HG03159 (cell line): ENCODE measurements around the gene BRD3OS.

ENCODE experiments used
- ATAC-seq: cut with Tn5 transposase; IDR thresholded peaks from one replicate; pipeline ENCODE4 v1.9.1; 2021; ENCODE audit warnings: mild to moderate bottlenecking, moderate library complexity; ENCODE audit not compliant: unreplicated experiment

BRD3OS gene

GRCh38 chr9:134003237-134003636 lies 22.0 kb upstream of the BRD3OS start:
- ATAC-seq, result no peak

DNA sequence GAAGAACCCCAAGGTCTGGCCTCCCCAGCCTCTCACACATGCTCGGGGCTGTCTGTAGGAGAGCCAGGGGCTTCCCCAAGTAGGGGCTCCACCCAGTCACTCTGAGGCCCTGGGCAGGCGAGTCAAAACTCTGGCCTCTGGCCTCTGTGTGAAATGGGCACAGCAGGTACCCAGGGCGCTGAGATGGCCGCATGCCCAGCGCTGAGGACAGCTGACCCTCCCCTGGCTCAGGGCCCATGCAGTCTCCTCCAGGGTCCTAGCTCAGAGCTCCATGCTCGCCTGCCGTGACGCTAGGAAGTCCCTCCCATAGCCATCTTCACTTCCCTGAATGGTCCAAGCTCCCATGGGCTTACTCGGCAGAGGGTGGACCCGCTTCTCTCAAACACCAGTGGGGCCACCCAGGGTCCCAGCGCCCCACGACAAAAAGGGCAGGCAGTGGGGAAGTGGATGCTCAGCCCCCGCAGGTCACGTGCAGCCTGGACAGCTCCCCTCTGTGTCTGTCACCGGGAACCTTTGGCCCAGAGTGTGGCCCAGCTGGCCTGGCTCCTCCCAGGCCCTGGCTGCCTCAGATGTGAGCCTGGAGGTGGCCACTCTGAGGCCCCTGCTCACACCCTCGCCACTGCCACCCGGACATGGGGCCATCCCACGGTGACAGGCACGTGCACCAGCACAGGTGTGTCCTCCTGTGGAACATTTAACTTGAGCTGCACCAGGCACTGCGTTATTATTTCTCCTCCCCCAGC lies 21.0 kb upstream of the BRD3OS start:
- no peak for ATAC-seq

GRCh38 chr9:134004881-134005280 lies 20.4 kb upstream of the BRD3OS start:
- no peak for ATAC-seq

- ATAC-seq, result no peak
Observed at GRCh38 chr9:134005381-134005780, 19.9 kb upstream of the BRD3OS start.

GRCh38 chr9:134007150-134007549 lies 18.1 kb upstream of the BRD3OS start:
- no peak for ATAC-seq

- no peak for ATAC-seq
Observed at GRCh38 chr9:134007571-134007970, 17.7 kb upstream of the BRD3OS start.

DNA sequence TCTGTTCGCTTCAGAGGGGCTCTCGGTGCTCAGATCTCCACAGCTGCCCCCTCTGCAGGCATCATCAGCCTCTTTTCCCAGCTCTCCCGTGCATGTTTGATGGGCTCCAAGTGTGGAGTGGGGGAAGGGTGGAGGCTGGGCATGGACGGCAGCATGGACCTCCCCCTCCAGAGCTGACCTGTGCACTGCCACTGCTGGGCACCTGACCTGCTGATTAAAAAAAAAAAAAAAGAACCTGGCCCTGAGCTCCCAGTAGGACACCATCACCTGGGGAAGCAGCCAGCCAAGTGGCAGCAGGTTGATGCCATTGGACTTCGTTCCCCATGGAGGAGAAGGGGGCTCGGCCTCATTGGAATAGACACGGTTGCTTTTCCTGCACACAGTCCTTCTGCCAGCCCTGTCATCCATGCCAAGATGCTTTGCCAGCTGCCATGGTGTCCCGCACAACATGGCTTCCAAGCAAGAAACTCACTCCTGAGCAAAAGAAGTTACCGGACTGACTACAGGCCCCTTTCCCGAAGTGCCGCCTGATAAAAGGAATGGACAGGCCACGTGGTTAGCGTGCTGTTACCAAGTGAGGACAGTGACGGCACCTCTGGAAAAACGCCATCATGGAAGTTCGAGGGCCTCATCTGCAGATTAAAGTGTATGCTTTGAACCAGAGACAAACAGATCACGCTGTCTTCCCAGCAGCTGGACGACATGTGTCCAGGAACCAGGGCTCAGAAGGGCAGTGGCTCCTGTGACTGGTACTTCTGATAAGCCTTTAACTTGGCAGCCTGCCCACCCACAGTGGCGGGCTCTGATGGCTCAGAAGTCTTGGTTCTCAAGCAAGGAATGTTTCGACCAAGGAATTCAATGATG lies 14.7 kb upstream of the BRD3OS start:
- no peak for ATAC-seq

GRCh38 chr9:134011401-134011800 lies 13.9 kb upstream of the BRD3OS start:
- no peak for ATAC-seq

GRCh38 chr9:134014946-134015345 lies 10.3 kb upstream of the BRD3OS start:
- no peak for ATAC-seq

DNA sequence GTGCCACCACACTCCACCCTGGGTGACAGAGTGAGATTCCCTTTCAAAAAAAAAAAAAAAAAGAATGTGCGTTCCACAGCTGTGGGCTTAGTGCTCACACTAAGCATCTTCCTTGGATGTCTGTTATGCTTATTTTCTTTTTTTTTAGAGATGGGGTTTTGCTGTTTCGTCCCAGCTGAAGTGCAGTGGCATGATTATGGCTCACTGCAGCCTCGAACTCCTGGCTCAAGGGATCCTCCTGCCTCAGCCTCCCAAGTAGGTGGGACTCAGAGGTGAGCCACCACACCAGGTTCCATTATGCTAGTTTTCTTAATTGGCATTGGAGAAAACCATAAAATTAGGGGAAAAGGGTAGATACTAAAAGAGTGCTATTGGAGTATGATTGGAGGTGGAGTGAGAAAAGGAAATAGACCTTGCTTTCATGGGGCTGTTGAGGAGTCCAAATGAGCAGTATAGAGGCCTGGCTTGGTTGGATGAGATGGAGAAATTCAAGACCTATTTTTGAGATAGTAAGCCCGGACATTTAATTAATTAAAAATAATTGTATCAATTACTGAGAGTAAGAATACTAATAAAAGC lies 978 bp upstream of the BRD3OS start:
- no peak for ATAC-seq

GRCh38 chr9:134025606-134026541 lies 593 bp downstream of the BRD3OS start:
- peak; percentile 38 for ATAC-seq

- no peak for ATAC-seq
Observed at GRCh38 chr9:134026581-134026980, 1.3 kb downstream of the BRD3OS start.

GRCh38 chr9:134026981-134027380 lies 1.7 kb downstream of the BRD3OS start:
- no peak for ATAC-seq

GRCh38 chr9:134027561-134027960 lies 2.3 kb downstream of the BRD3OS start:
- ATAC-seq, result no peak

- no peak for ATAC-seq
Observed at GRCh38 chr9:134028076-134028475, 2.8 kb downstream of the BRD3OS start.

DNA sequence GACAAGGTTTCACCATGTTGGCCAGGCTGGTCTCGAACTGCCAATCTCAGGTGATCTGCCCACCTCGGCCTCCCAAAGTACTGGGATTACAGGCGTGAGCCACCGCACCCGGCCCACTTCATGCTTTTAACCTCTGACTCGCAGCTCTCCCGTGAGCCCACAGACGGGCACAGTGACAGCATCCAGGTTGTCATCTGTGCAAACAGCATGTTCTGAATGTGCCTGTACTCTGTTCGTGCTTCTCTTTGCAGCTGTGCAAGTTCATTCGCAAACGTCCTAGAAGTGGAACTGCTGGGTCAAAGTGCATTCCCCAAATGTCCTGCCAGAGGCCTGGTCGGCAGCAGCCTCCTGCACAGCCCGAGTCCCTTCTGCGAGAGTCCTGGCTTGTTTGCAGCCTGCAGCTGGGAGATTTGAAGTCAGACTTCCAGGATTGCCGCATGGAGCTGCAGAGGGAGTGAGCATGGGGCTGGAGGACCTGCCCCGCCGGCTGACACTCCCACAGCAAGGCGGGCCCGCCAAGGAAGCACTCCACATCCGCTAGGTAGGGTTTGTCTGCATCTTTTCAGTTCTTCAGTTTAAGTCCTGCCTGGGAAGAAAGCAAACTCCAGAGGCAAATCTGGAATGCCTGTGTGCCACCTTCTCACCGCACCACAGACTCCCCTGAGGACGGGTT lies 3.4 kb downstream of the BRD3OS start:
- no peak for ATAC-seq

DNA sequence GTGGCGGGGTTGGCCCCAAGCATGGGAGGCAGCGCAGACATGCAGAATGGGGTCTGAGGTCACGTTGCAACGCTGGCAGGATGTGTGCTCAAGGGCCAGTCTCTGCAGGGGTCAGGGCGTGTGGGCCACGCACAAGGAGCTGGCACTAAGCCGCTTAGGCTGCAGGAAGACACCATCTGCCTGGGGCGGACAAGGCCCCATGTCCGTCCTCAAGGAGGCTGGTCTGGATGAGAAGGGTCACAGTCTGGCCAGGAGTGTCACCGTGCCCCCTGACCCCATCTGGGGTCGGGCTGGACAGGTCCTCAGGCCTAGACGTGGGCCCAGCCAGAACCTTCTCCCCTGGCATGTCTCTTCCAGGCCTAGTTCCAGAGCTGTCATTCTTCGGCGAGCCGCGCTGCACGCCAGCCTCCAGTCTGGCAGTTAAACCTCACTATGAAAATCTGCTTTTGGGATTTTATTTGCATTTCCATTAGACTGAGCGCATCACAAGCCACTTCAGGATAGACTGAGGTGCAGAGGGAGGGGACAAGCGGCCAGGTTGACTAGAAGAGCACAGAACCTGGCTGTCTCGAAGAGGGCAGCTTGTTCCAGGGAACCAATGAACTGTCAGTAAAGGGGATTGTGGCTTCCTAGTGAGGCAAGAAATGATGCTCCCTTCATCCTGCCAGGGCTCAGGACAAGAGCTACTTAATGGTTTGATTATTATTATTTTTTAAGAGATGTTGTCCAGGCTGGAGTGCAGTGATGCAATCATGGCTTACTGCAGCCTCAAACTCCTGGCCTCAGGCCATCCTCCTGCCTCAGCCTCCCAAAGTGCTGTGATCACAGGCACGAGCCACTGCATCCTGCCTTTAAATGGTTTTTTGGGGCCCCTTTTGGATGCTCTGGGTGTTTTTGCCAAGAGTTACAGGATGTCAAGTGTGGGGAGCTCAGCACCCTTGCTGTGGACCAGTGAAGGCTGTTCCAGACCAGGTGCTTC lies 4.3 kb downstream of the BRD3OS start:
- no peak for ATAC-seq

DNA sequence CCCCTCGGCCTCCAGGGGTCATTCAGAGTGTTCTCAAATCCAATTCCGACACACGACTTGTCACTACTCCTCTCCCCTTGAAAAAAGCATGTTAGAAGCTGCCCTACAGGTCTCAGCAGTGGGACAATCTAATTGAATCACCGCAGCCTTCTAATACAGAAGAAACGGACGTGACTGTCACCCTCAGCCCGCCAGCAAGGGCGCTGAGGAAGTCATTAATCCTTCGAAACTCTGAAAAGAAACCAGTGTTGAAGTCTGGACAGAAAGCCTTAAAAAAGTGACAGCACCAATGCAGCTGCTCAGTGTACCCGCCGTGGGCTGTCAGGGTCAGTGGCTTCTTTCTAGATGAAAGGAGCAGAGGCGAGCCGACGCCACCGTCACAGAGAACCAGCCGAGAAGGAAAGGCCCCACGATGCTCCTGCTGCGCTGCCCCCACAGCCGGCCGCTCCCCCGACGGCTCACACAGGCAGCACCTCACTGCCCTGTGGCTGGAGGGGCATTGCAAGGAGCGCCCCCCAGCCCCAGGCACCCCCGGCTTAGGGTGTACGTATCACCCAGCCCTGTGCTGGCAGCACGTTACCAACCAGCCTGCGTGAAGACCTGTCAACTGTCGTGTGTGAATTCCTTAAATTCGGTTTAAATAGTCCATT lies 5.7 kb downstream of the BRD3OS start:
- ATAC-seq, result no peak

DNA sequence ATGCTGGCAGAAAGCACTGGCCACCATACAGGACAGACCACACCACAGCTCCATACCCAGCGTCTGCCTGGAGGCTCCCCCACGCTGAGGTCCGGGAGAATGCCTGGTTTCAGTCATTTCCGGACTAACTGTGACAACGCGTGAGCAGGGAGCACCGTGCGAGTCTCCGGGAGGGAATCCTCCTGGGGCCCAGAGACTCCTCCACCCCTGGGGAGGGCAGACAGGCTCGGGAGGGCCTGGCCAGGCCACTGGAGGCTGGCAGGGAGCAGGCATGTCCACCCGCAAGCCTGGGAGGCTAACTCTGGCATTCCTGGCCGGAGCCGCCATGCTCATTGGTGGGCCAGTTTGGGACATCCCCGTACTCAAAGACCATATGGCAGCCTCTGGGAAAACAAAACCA lies 6.5 kb downstream of the BRD3OS start:
- ATAC-seq, result no peak
